Endothelial cell of umbilical vein (primary cell): ENCODE measurements around the gene ADGRF3. TPM values are rescaled to one million over a fixed set of nuclear protein-coding genes. Genes with fewer than 3 reads are reported as not detected.

ENCODE experiments used
- BruUV-seq: library from RNA; stranded (reverse); fragments of 400-500 nt; replicated peaks from 2 replicates; lab custom pipeline; 2021; lab: Mats Ljungman, UMichigan
- CTCF ChIA-PET: fragments of 300-600, 350-600 bp; sonication (Branson Sonifier 250); formaldehyde crosslinking; loops from one replicate; lab custom pipeline; 2021; ENCODE audit warnings: antibody characterized with exemption, inconsistent platforms; lab: Charles Lee
- POLR2A ChIA-PET: fragments of 300-600, 350-600 bp; sonication (Branson Sonifier 250); formaldehyde crosslinking; loops from one replicate; lab custom pipeline; 2021; ENCODE audit warnings: antibody characterized with exemption, inconsistent platforms; lab: Charles Lee
- DNase-seq: peaks from one replicate; pipeline ENCODE4 v3.0.0-alpha.2; 2011; ENCODE audit warnings: low read depth, low spot score
- FAIRE-seq: peaks from 2 replicates; lab custom pipeline; 2011; peaks lifted over from hg19 to GRCh38; lab: Jason Lieb, UNC
- H2AFZ ChIP-seq: 2 replicates; pipeline ENCODE4 v1.6.0; 2012; ENCODE audit warnings: low read depth, low read length, control low read depth, inconsistent platforms
- H3K27ac ChIP-seq: 2 replicates; pipeline ENCODE4 v1.5.1; 2011; ENCODE audit warnings: low read depth, mild to moderate bottlenecking, control low read depth, low read length, moderate library complexity; ENCODE audit not compliant: insufficient read depth
- H3K27me3 ChIP-seq, 2 experiments: 2 replicates each; pipeline versions ENCODE4 v1.6.0 to v1.6.1; 2011; ENCODE audit warnings: low read length in 2 of 2, mixed read lengths in 1 of 2; ENCODE audit not compliant: control insufficient read depth in 2 of 2, insufficient read depth in 2 of 2
- H3K36me3 ChIP-seq, 2 experiments: 2 replicates in 1 of 2; 3 replicates in 1 of 2; pipeline ENCODE4 v1.5.1; 2011; ENCODE audit warnings: low read length in 2 of 2, mild to moderate bottlenecking in 1 of 2, moderate library complexity in 1 of 2; ENCODE audit not compliant: control insufficient read depth in 2 of 2, insufficient read depth in 2 of 2; ENCODE audit errors: extremely low read depth in 1 of 2
- H3K4me1 ChIP-seq: 3 replicates; pipeline ENCODE4 v1.5.1; 2011; ENCODE audit warnings: mild to moderate bottlenecking, low read length; ENCODE audit not compliant: control insufficient read depth, insufficient read depth; ENCODE audit errors: extremely low read depth
- H3K4me2 ChIP-seq: 2 replicates; pipeline ENCODE4 v1.6.1; 2011; ENCODE audit warnings: low read length, control low read depth, mixed read lengths; ENCODE audit not compliant: insufficient read depth
- H3K4me3 ChIP-seq, 3 experiments: fragments of 200-600 bp in 1 of 3; sonication (generic), shearing (Covaris generic) in 1 of 3; replicated peaks in 1 of 3; 2 replicates each; pipeline ENCODE4 v1.5.1; 2011 to 2016; ENCODE audit warnings: control low read depth in 3 of 3, low read length in 3 of 3, mild to moderate bottlenecking in 2 of 3, inconsistent platforms in 1 of 3, low read depth in 1 of 3, moderate library complexity in 1 of 3; ENCODE audit not compliant: insufficient read depth in 1 of 3
- H3K79me2 ChIP-seq: 2 replicates; pipeline ENCODE4 v1.6.0; 2012; ENCODE audit warnings: low read length, inconsistent platforms; ENCODE audit not compliant: control insufficient read depth, insufficient read depth
- H3K9ac ChIP-seq: replicated peaks from 2 replicates; pipeline ENCODE3; 2011; ENCODE audit warnings: low read length, control low read depth; ENCODE audit not compliant: insufficient read depth; ENCODE audit errors: extremely low read depth
- H3K9me1 ChIP-seq: replicated peaks from 3 replicates; pipeline ENCODE4 v1.6.0; 2011; ENCODE audit warnings: mild to moderate bottlenecking, low read length; ENCODE audit not compliant: control insufficient read depth, insufficient read depth; ENCODE audit errors: extremely low read depth
- H3K9me3 ChIP-seq: replicated peaks from 2 replicates; pipeline ENCODE4 v1.5.1; 2012; ENCODE audit warnings: low read length, inconsistent platforms; ENCODE audit not compliant: control insufficient read depth, insufficient read depth
- H4K20me1 ChIP-seq: replicated peaks from 2 replicates; pipeline ENCODE3; 2011; ENCODE audit warnings: mild to moderate bottlenecking, low read length; ENCODE audit not compliant: control insufficient read depth, insufficient read depth; ENCODE audit errors: extremely low read depth
- CTCF ChIP-seq, 2 donors: IDR thresholded peaks; 1 replicate in 1 of 2; 2 replicates in 1 of 2; pipeline ENCODE4 v1.5.1; 2011; ENCODE audit warnings: low read length in 2 of 2, mild to moderate bottlenecking in 2 of 2, moderate library complexity in 2 of 2, control low read depth in 1 of 2, inconsistent platforms in 1 of 2, low read depth in 1 of 2; ENCODE audit not compliant: insufficient read depth in 1 of 2; ENCODE audit errors: extremely low read depth in 1 of 2
- EZH2 ChIP-seq: IDR thresholded peaks from 2 replicates; pipeline ENCODE4 v1.6.1; 2012; ENCODE audit warnings: borderline replicate concordance, low read depth, mild to moderate bottlenecking, moderate library complexity, low read length, inconsistent platforms; ENCODE audit not compliant: severe bottlenecking
- FOS ChIP-seq: IDR thresholded peaks from 2 replicates; pipeline ENCODE4 v1.6.1; 2011; ENCODE audit warnings: mild to moderate bottlenecking, low read length, moderate library complexity, borderline replicate concordance; ENCODE audit not compliant: insufficient read depth
- GATA2 ChIP-seq: IDR thresholded peaks from 2 replicates; pipeline ENCODE4 v1.7.0; 2011; ENCODE audit warnings: low read depth, mild to moderate bottlenecking, moderate library complexity, mixed read lengths, low read length; ENCODE audit not compliant: insufficient read length, insufficient read depth
- JUN ChIP-seq: IDR thresholded peaks from 2 replicates; pipeline ENCODE4 v1.6.1; 2011; ENCODE audit warnings: borderline replicate concordance, low read depth; ENCODE audit not compliant: insufficient read length, insufficient read depth
- MYC ChIP-seq: IDR thresholded peaks from one replicate; pipeline ENCODE4 v1.6.1; 2011; ENCODE audit warnings: mild to moderate bottlenecking, low read depth, low read length
- POLR2A ChIP-seq: IDR thresholded peaks from 2 replicates; pipeline ENCODE4 v1.6.1; 2012; ENCODE audit warnings: low read depth, mild to moderate bottlenecking, control low read depth, low read length
- POLR2AphosphoS5 ChIP-seq: IDR thresholded peaks from 2 replicates; pipeline ENCODE4 v1.6.1; 2012; ENCODE audit warnings: low read depth, mild to moderate bottlenecking, control low read depth, low read length, moderate library complexity; ENCODE audit not compliant: insufficient read depth
- dilution Hi-C: fragments of 300-500 bp; cut with MboI; formaldehyde crosslinking; loops from one replicate; pipeline ENCODE4 v1.15.0; 2019; ENCODE audit warnings: low sequenced_read_pairs; ENCODE audit not compliant: extremely low pct_ligation_motif_present
- intact Hi-C: fragments of 100-400 bp; cut with micrococcal nuclease; formaldehyde crosslinking; loops from one replicate; pipeline ENCODE4 v1.10.0; 2022
- polyA plus RNA-seq, 4 experiments: library from polyadenylated mRNA; depleted of rRNA in 3 of 4; stranded (reverse) in 3 of 4; unstranded in 1 of 4; fragments of >200 nt; gene quantifications; 2 replicates each; pipeline versions ENCODE4 v1.2.1 to v1.2.3, GENCODE V29; 2011 to 2012; ENCODE audit warnings: missing spikeins in 1 of 4
- total RNA-seq: library from RNA; stranded (reverse); gene quantifications from 2 replicates; pipeline ENCODE4 v1.2.3, GENCODE V29; 2021
- TF ChIP-seq, protein P1 (sequence below): IDR thresholded peaks from 2 replicates; pipeline ENCODE4 v1.6.1; 2011; ENCODE audit not compliant: insufficient read depth, insufficient read length

Gene ADGRF3
- total and polyA plus RNA-seq, 2 donors (not counting 3 experiments of a cell fraction or from before 2014, with no cell fraction given), result 0.21 to 0.73 TPM

GRCh38 chr2:26274058-26274613 lies 72.5 kb downstream of the ADGRF3 start:
- TF ChIP-seq JUN (peak; percentile 15), GATA2 (peak; percentile 24), POLR2A (no peak), FOS (no peak)
- TF ChIP-seq, protein P1, sequence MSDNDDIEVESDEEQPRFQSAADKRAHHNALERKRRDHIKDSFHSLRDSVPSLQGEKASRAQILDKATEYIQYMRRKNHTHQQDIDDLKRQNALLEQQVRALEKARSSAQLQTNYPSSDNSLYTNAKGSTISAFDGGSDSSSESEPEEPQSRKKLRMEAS, result no peak
- Histone ChIP-seq H3K27ac (peak overlapping the region; percentile 27), H3K4me2 (peak overlapping the region; percentile 32), H3K9me3 (no peaks in the 10 kb centered on the region), H3K9ac (no peak overlapping the region), H4K20me1 (no peaks in the 10 kb centered on the region), H2AFZ (no peak overlapping the region), H3K36me3 (peaks cover 2 to 10% of the 10 kb centered on the region in 2 experiments), H3K4me3 (no peak overlapping the region), H3K79me2 (no peaks in the 10 kb centered on the region), H3K27me3 (no peaks in the 10 kb centered on the region), H3K9me1 (no peaks in the 10 kb centered on the region), H3K4me1 (peaks cover 18% of the 10 kb centered on the region)
- ChIA-PET POLR2A (no interaction called here), CTCF (interaction anchor here (1.1 to 1.7 kb wide), 4 partner anchors 12 to 304 kb away, joined by 3 to 6 read pairs (median 4); no protein-coding TSS in a partner anchor)
- no TSS peak for BruUV-seq
- intact Hi-C loops, result no loop called here
- DNase-seq (peak; percentile 97), FAIRE-seq (peak; percentile 48)
- dilution Hi-C loops, result no loop called here

- H3K9me1 ChIP-seq, result no peaks in the 10 kb centered on the region
- TF ChIP-seq JUN (no peak), MYC (no peak), GATA2 (no peak), EZH2 (no peak), CTCF (IDR thresholded peaks at IDR 0.05; ENCODE audit: extremely low read depth in 1 of 2, insufficient read depth in 1 of 2, low read depth in 1 of 2, low read length in 2 of 2) (no peak), FOS (no peak), POLR2AphosphoS5 (no peak), POLR2A (no peak)
- TF ChIP-seq, protein P1, result no peak
- H3K27ac ChIP-seq, result no peak overlapping the region
- intact Hi-C loops, result no loop called here
- POLR2A ChIA-PET, result no interaction called here
- H3K9me3 ChIP-seq, result no peaks in the 10 kb centered on the region
- H3K27me3 ChIP-seq, result no peaks in the 10 kb centered on the region
- H2AFZ ChIP-seq, result no peak overlapping the region
- CTCF ChIA-PET, result interaction anchor here (1.1 to 1.3 kb wide), 2 partner anchors 11 to 304 kb away, joined by 3 to 4 read pairs; no protein-coding TSS in a partner anchor
- dilution Hi-C loops, result no loop called here
- no TSS peak for BruUV-seq
- no peaks in the 10 kb centered on the region for H4K20me1 ChIP-seq
- DNase-seq (no peak), FAIRE-seq (peak; percentile 46)
- peak overlapping the region; percentile 32 for H3K4me2 ChIP-seq
- no peak overlapping the region for H3K9ac ChIP-seq
- no peaks in the 10 kb centered on the region for H3K79me2 ChIP-seq
- peaks cover 2 to 3% of the 10 kb centered on the region in 2 experiments for H3K36me3 ChIP-seq
- H3K4me3 ChIP-seq, result no peak overlapping the region
- H3K4me1 ChIP-seq, result peaks cover 18% of the 10 kb centered on the region
Observed at GRCh38 chr2:26273501-26273900, 73.1 kb downstream of the ADGRF3 start.
